Mammary epithelial cell (primary cell): Measurements from ENCODE around the gene CBLN3.

ENCODE experiments used
- EZH2 ChIP-seq: IDR thresholded peaks from 2 replicates; pipeline ENCODE4 v1.6.1; 2012; ENCODE audit warnings: low read length, inconsistent platforms, borderline replicate concordance
- TF ChIP-seq, protein P1 (sequence below), 2 donors: IDR thresholded peaks in 1 of 2; conservative IDR thresholded peaks in 1 of 2; 2 replicates each; pipeline ENCODE4 v1.5.1; 2011 to 2012; ENCODE audit warnings: inconsistent platforms in 2 of 2, low read length in 2 of 2, mild to moderate bottlenecking in 2 of 2, control low read depth in 1 of 2, low read depth in 1 of 2; ENCODE audit not compliant: insufficient read depth in 1 of 2; ENCODE audit errors: extremely low read depth in 1 of 2

DNA sequence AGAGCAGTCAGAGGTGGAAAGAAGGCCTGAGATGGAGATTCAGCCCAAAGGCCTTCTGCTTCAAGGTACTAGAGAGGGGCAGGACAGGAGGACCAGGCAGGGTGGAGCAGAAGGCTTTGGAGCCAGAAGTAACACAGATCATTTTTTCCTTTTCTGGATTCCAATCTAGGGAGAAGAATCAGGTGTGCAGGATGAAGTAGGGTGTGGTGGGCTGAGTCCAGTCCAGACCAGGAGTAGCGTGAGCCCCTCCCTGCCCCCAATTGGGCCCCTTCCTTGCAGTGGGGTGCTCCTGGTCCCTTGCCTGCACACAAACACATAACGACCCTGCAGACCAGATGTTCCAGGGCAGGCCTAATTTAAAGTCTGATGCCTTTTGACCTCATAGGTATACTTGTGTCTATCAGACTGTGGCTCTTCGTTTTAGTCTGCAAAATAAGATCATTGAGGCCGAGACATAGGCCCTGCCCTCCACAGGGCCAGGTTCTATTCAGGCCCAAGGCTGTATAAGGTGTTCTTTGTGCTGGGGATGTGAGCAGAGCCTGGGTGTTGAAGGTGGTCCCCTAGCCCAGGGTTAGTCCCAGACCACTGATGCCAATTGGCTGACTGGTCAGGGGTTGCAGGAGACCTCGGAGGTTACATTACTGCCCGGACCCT is 31.7 kb downstream of the CBLN3 start:
- TF ChIP-seq EZH2, result no peak
- TF ChIP-seq, protein P1, sequence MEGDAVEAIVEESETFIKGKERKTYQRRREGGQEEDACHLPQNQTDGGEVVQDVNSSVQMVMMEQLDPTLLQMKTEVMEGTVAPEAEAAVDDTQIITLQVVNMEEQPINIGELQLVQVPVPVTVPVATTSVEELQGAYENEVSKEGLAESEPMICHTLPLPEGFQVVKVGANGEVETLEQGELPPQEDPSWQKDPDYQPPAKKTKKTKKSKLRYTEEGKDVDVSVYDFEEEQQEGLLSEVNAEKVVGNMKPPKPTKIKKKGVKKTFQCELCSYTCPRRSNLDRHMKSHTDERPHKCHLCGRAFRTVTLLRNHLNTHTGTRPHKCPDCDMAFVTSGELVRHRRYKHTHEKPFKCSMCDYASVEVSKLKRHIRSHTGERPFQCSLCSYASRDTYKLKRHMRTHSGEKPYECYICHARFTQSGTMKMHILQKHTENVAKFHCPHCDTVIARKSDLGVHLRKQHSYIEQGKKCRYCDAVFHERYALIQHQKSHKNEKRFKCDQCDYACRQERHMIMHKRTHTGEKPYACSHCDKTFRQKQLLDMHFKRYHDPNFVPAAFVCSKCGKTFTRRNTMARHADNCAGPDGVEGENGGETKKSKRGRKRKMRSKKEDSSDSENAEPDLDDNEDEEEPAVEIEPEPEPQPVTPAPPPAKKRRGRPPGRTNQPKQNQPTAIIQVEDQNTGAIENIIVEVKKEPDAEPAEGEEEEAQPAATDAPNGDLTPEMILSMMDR (conservative IDR thresholded peaks at IDR 0.05 in 1 of 2, IDR thresholded peaks at IDR 0.05 in 1 of 2; ENCODE audit: extremely low read depth in 1 of 2, insufficient read depth in 1 of 2, low read depth in 1 of 2, low read length in 2 of 2), result no peak
